Activated CD8-positive, alpha-beta memory T cell treated with anti-CD3 and anti-CD28 coated beads, Interleukin-2, amount 50 U/mL, for 1 hour (primary cell): ENCODE measurements around the gene LRGUK.

ENCODE experiments used
- DNase-seq: peaks from one replicate; pipeline ENCODE4 v3.0.0-alpha.2; 2020; ENCODE audit errors: extremely low read depth

LRGUK gene

GRCh38 chr7:134301592-134301991 lies 174.5 kb downstream of the LRGUK start:
- no peak for DNase-seq

GRCh38 chr7:134302120-134302519 lies 175.0 kb downstream of the LRGUK start:
- no peak for DNase-seq

GRCh38 chr7:134307320-134307719 lies 180.2 kb downstream of the LRGUK start:
- no peak for DNase-seq

GRCh38 chr7:134308548-134308947 lies 181.4 kb downstream of the LRGUK start:
- no peak for DNase-seq

- DNase-seq: no peak
Observed at GRCh38 chr7:134311807-134312206, 184.7 kb downstream of the LRGUK start.

- DNase-seq: no peak
Observed at GRCh38 chr7:134312717-134313116, 185.6 kb downstream of the LRGUK start.

GRCh38 chr7:134313543-134313942 lies 186.4 kb downstream of the LRGUK start:
- no peak for DNase-seq
